GM19025 (cell line): ENCODE measurements around the gene HEATR9.

Source experiments
- ATAC-seq: cut with Tn5 transposase; IDR thresholded peaks from one replicate; pipeline ENCODE4 v1.9.1; 2021; ENCODE audit warnings: mild to moderate bottlenecking, low read depth, moderate library complexity; ENCODE audit not compliant: unreplicated experiment

Gene HEATR9

GRCh38 chr17:35867574-35867973, 1.1 kb downstream of the HEATR9 start:
- ATAC-seq = no peak

- no peak for ATAC-seq
Measured at GRCh38 chr17:35866341-35866950, 2.2 kb downstream of the HEATR9 start.

- no peak for ATAC-seq
Measured at GRCh38 chr17:35865412-35866340, 3.0 kb downstream of the HEATR9 start.

GRCh38 chr17:35864853-35865252, 3.8 kb downstream of the HEATR9 start:
- ATAC-seq = no peak

- ATAC-seq = no peak
Measured at GRCh38 chr17:35856603-35857002, 12.1 kb downstream of the HEATR9 start.

- ATAC-seq = no peak
Measured at GRCh38 chr17:35855965-35856364, 12.7 kb downstream of the HEATR9 start.

GRCh38 chr17:35849469-35850348, 19.0 kb downstream of the HEATR9 start:
- no peak for ATAC-seq

GRCh38 chr17:35847633-35848373, 20.9 kb downstream of the HEATR9 start:
- ATAC-seq = no peak

- ATAC-seq = no peak
Measured at GRCh38 chr17:35847006-35847405, 21.7 kb downstream of the HEATR9 start.

- no peak for ATAC-seq
Measured at GRCh38 chr17:35846055-35846809, 22.5 kb downstream of the HEATR9 start.

GRCh38 chr17:35844547-35844946, 24.1 kb downstream of the HEATR9 start:
- no peak for ATAC-seq

GRCh38 chr17:35843698-35844097, 25.0 kb downstream of the HEATR9 start:
- no peak for ATAC-seq

GRCh38 chr17:35842239-35842638, 26.5 kb downstream of the HEATR9 start:
- ATAC-seq = no peak

- no peak for ATAC-seq
Measured at GRCh38 chr17:35841505-35841904, 27.2 kb downstream of the HEATR9 start.

- ATAC-seq = no peak
Measured at GRCh38 chr17:35841101-35841500, 27.6 kb downstream of the HEATR9 start.

- no peak for ATAC-seq
Measured at GRCh38 chr17:35825206-35825605, 43.5 kb downstream of the HEATR9 start.

GRCh38 chr17:35821308-35821707, 47.4 kb downstream of the HEATR9 start:
- no peak for ATAC-seq

- ATAC-seq = no peak
Measured at GRCh38 chr17:35819455-35819854, 49.2 kb downstream of the HEATR9 start.

GRCh38 chr17:35817196-35817595, 51.5 kb downstream of the HEATR9 start:
- ATAC-seq = no peak

- no peak for ATAC-seq
Measured at GRCh38 chr17:35816723-35817122, 52.0 kb downstream of the HEATR9 start.
